Stomach (tissue), 9 donors: Measurements from ENCODE around the gene ARHGAP24. TPM values are rescaled to one million over a fixed set of nuclear protein-coding genes. Genes with fewer than 3 reads are reported as not detected.

Experiments
- DNase-seq, 2 donors: peaks; one replicate each; pipeline versions ENCODE4 v3.0.0 to v3.0.0-alpha.2; 2013 to 2019
- H3K27ac ChIP-seq, 5 donors: fragments of 200-600 bp in 4 of 5; sonication (generic) in 4 of 5; one replicate each; pipeline ENCODE4 v1.5.1; 2013 to 2019; ENCODE audit warnings: mild to moderate bottlenecking in 1 of 5, moderate library complexity in 1 of 5
- H3K27me3 ChIP-seq, 3 donors: fragments of 200-600 bp; sonication (generic); one replicate each; pipeline ENCODE4 v1.5.1; 2017 to 2019; ENCODE audit warnings: mixed run types in 1 of 3
- H3K36me3 ChIP-seq, 4 donors: fragments of 200-600 bp; sonication (generic); 1 replicate in 3 of 4; 2 replicates in 1 of 4; pipeline ENCODE4 v1.5.1; 2016 to 2019
- H3K4me1 ChIP-seq, 4 donors: fragments of 200-600 bp; sonication (generic); one replicate each; pipeline ENCODE4 v1.5.1; 2016 to 2019
- H3K4me3 ChIP-seq, 4 donors: fragments of 200-600 bp; sonication (generic) in 3 of 4; one replicate each; pipeline ENCODE4 v1.5.1; 2016 to 2019; ENCODE audit warnings: mild to moderate bottlenecking in 1 of 4
- H3K9me3 ChIP-seq, 4 donors: fragments of 200-600 bp; sonication (generic); one replicate each; pipeline ENCODE4 v1.5.1; 2016 to 2019
- CTCF ChIP-seq, 7 experiments: fragments of 450-650 bp in 4 of 7; fragments of 200-600 bp in 3 of 7; sonication (generic) in 3 of 7; IDR thresholded peaks; one replicate each; pipeline ENCODE4 v1.5.1; 2016 to 2019; ENCODE audit warnings: antibody characterized with exemption in 7 of 7, control low read depth in 2 of 7, mild to moderate bottlenecking in 1 of 7
- EP300 ChIP-seq: sonication (generic); formaldehyde crosslinking; IDR thresholded peaks from one replicate; pipeline ENCODE4 v1.6.1; 2017; ENCODE audit warnings: antibody characterized with exemption
- POLR2A ChIP-seq, 4 donors: fragments of 450-650 bp; IDR thresholded peaks; one replicate each; pipeline ENCODE4 v1.6.1; 2016; ENCODE audit warnings: antibody characterized with exemption in 4 of 4, control low read depth in 2 of 4, mild to moderate bottlenecking in 1 of 4, moderate library complexity in 1 of 4
- POLR2AphosphoS5 ChIP-seq, 3 donors: sonication (generic); formaldehyde crosslinking; IDR thresholded peaks; one replicate each; pipeline ENCODE4 v1.6.1; 2016; ENCODE audit warnings: antibody characterized with exemption in 3 of 3
- WGBS, 5 donors: extraction: QIAGEN DNeasy Blood & Tissue Kit in 3 of 5; methylation state at CpG; one replicate each; pipeline versions ENCODE4 v1.1.5 to v1.1.7; 2013 to 2018; 5-methylcytosine and 5-hydroxymethylcytosine counted together
- intact Hi-C: fragments of 100-400 bp; cut with DNase I; formaldehyde crosslinking; loops from one replicate; pipeline ENCODE4 v1.15.1; 2023; ENCODE audit warnings: low total_unique reads
- polyA plus RNA-seq, 3 donors: library from polyadenylated mRNA; stranded (reverse); fragments of 200-250 nt; gene quantifications; one replicate each; pipeline ENCODE4 v1.2.3, GENCODE V29; 2013
- total RNA-seq, 5 donors: library from RNA; depleted of rRNA; stranded (reverse); fragments of >200 nt; gene quantifications; one replicate each; pipeline versions ENCODE4 v1.1.0 to v1.2.3, GENCODE V29; 2014 to 2016
- donor health status: healthy with polysubstance abuse.
- donor health status: Bipolar disorder and iron deficiency.
- donor health status: healthy.

The ARHGAP24 gene
- total and polyA plus RNA-seq, 8 donors = 6.4 to 152 (median 33.5) TPM

DNA sequence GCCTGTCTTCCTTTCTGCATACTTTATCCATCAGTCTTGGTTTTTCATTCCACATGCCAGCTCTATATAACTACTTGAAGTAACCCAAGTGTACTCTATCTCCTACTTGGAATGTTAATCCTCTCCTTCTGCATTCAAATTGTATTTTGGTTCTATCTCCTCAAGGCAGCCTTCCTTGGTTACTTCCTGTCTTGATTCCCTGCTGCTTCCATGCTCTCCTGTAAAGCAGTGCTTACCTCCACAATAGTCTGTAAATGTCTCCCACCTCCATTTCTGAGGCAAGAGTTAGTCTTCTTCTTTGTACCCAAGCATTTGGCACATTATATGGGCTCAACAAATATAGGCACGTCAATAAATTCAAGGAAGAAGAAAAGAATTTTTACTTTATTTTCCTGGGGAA, 298.4 kb downstream of the ARHGAP24 start:
- peaks cover 0 to 38% (median 10%) of the 10 kb centered on the region in 4 donors for H3K4me1 ChIP-seq
- 77 to 97% (median 89%) methylated on average over 1 of the region's 1 CpG for WGBS, 5 donors
- H3K4me3 ChIP-seq = no peak overlapping the region
- DNase-seq = no peak
- H3K36me3 ChIP-seq = no peaks in the 10 kb centered on the region
- TF ChIP-seq POLR2A (IDR thresholded peaks at IDR 0.05) (no peak), EP300 (no peak), CTCF (IDR thresholded peaks at IDR 0.05) (no peak), POLR2AphosphoS5 (IDR thresholded peaks at IDR 0.05) (no peak)
- no peaks in the 10 kb centered on the region for H3K9me3 ChIP-seq
- no peak overlapping the region for H3K27ac ChIP-seq
- H3K27me3 ChIP-seq = no peaks in the 10 kb centered on the region
- intact Hi-C loops = no loop called here

- WGBS, 5 donors = 46 to 86% (median 78%) methylated on average over 1 of the region's 1 CpG
Measured at GRCh38 chr4:85774000-85774399, 299.1 kb downstream of the ARHGAP24 start.

DNA sequence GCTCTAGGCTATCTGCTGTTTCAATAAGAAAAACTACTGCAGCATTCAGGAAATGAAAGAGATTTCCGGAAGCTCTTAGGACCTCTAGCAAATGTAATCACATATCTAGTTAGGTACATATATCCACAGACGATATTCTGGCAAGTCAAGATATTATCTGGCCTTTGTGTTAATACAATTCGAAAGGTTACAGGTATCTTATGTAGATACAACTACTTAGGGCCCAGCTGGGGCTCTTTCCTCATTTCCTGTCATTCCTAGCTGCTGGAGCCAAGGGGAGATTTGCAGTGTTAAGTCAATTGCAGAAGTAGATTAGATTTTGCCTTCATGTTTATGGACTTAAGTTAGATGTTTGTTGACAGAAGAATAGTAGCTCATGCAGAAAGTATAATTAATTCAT, 299.5 kb downstream of the ARHGAP24 start:
- WGBS, 5 donors = 19 to 46% (median 42%) methylated on average over 3 of the region's 3 CpGs
- Histone ChIP-seq H3K4me1 (peaks cover 0 to 44% (median 10%) of the 10 kb centered on the region in 4 donors), H3K4me3 (no peak overlapping the region), H3K27ac (peak overlapping the region in 2 of 5 donors; percentile 2 to 61), H3K27me3 (no peaks in the 10 kb centered on the region), H3K9me3 (no peaks in the 10 kb centered on the region), H3K36me3 (no peaks in the 10 kb centered on the region)
- intact Hi-C loops = no loop called here
- DNase-seq = no peak
- TF ChIP-seq POLR2A (IDR thresholded peaks at IDR 0.05) (no peak), EP300 (no peak), CTCF (IDR thresholded peaks at IDR 0.05) (no peak), POLR2AphosphoS5 (IDR thresholded peaks at IDR 0.05) (no peak)

More at GRCh38 chr4:85774000-85774399, 299.1 kb downstream of the ARHGAP24 start:
- H3K9me3 ChIP-seq = no peaks in the 10 kb centered on the region
- peaks cover 0 to 44% (median 10%) of the 10 kb centered on the region in 4 donors for H3K4me1 ChIP-seq
- no peaks in the 10 kb centered on the region for H3K27me3 ChIP-seq
- no peaks in the 10 kb centered on the region for H3K36me3 ChIP-seq
- no peak for DNase-seq
- no peak overlapping the region for H3K4me3 ChIP-seq
- TF ChIP-seq POLR2AphosphoS5 (IDR thresholded peaks at IDR 0.05) (no peak), CTCF (IDR thresholded peaks at IDR 0.05) (no peak), POLR2A (IDR thresholded peaks at IDR 0.05) (no peak), EP300 (no peak)
- intact Hi-C loops = no loop called here
- H3K27ac ChIP-seq = peak overlapping the region in 2 of 5 donors; percentile 2 to 61

DNA sequence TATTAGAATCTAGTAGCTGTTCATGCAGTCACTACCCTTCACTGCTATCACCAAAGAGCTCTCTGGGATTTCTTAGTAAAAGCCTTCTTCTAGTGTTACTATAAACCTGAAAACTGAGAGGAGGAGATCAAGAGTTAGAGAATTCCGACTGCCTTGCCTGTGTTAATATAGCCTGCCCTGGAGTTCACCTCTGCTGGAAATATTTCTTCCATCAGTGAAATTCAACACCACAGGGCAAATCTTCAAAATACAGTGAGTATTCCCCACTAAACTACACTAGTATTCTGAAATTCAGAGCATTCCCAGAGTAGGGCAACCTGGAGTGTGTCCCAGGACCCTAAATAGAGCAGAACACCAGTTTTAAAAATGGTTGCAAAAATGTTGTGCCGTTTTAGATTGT, 301.1 kb downstream of the ARHGAP24 start:
- Histone ChIP-seq H3K9me3 (no peaks in the 10 kb centered on the region), H3K27ac (peak overlapping the region in 1 of 5 donors; percentile 40), H3K36me3 (no peaks in the 10 kb centered on the region), H3K4me3 (no peak overlapping the region), H3K27me3 (no peaks in the 10 kb centered on the region), H3K4me1 (peaks cover 0 to 44% (median 12%) of the 10 kb centered on the region in 4 donors)
- TF ChIP-seq POLR2AphosphoS5 (IDR thresholded peaks at IDR 0.05) (no peak), CTCF (IDR thresholded peaks at IDR 0.05) (no peak), POLR2A (IDR thresholded peaks at IDR 0.05) (no peak), EP300 (no peak)
- intact Hi-C loops = no loop called here
- 56 to 79% (median 75%) methylated on average over 2 of the region's 2 CpGs for WGBS, 5 donors
- DNase-seq = no peak
